HG03196 (cell line): ENCODE data around the gene BARX2.

Experiments
- ATAC-seq: cut with Tn5 transposase; IDR thresholded peaks from one replicate; pipeline ENCODE4 v1.9.1; 2021; ENCODE audit not compliant: unreplicated experiment

Gene BARX2

DNA sequence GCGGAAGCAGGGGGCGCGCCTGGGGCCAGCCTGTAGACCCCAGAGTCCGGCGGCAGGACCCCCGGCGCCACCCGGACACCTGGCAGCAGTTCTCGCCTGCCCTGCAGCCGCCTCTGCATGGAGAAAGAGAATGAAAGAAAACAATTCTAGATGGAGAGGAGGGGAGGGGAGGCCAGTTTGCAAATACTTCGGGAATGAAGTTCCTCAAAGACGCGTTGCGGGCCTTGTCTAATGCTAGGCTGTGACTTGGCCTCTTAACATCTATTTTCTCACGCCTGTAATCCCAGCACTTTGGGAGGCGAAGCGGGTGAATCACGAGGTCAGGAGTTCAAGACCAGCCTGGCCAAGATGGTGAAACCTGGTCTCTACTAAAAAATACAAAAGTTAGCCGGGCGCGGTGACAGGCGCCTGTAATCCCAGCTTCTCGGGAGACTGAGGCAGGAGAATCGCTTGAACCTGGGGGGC is 2.1 kb upstream of the BARX2 start:
- no peak for ATAC-seq

DNA sequence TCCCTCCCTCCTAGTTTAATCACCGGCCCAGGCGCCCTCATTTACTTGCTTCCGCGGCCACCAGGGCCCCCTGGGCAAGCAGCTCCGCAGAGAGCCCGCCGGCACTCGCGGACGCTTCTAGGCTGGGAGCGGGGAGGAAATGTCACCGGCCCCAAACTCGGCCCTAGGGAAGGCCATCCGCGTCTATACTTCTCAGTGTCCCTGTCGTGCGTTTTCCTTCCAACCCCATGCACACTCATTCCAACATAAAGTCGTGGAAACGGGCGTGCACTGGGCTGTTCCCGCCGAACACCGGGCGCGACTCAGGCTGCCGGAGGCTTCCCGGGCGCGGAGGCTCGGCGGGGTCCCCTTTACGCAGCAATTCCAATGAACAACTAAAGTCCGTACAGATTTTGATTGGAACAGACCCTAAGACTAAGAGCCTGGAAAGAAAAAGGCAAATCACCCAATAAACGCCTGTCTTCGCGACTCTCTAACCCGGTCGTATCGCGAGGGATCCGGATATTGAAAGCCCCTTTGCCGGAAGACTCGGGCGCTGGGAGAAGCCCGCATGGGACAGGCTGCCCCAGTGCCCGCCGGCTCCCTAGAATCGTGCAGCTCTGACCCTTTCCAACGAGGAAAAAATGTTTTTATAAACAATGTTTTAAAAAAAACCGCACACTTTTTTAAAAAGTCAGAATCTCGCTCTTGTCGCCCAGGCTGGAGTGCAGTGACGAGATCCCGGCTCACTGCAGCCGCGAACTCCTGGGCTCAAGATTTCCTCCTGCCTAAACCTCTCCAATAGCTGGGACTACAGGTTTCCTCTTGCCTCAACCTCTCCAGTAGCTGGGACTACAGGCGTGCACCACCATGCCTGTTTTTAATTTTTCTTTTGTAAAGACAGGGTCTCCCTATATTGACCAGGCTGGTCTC is 1.3 kb upstream of the BARX2 start:
- no peak for ATAC-seq

DNA sequence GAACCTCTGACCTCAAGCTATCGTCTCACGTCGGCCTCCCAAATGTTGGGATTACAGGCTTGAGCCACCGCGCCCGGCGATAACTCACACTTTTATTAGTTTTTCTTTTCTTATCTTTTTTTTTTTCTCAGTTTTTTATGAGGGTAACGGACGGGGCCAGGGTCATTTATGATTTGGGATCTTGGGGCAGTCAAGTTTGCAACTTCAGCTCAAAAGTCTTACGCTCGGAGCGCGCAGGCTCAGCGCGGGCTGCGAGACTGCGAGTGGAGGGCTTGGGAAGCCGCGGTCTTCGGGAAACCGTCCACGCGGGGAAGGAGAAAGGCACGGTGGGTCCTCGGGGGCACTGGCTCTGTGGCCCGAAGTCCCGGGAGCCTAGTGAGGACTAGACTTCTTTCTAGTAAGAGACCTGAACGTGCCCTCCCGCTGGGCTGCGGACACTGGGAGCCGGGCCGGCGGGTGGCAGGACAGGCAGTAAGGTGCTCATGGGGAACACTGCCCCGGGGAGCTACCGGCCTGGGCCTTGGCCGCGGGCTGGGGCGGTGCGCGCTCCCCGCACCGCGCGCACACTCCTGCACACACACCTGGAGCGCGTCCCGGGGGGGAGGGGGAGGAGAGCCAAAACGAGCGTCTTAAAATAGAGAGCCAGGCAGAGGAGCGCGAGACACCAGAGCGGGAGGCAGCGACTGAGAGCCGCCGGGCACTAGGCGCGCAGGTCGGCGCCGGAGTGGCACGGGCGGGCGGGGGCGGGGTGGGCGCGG is 476 bp upstream of the BARX2 start:
- no peak for ATAC-seq

DNA sequence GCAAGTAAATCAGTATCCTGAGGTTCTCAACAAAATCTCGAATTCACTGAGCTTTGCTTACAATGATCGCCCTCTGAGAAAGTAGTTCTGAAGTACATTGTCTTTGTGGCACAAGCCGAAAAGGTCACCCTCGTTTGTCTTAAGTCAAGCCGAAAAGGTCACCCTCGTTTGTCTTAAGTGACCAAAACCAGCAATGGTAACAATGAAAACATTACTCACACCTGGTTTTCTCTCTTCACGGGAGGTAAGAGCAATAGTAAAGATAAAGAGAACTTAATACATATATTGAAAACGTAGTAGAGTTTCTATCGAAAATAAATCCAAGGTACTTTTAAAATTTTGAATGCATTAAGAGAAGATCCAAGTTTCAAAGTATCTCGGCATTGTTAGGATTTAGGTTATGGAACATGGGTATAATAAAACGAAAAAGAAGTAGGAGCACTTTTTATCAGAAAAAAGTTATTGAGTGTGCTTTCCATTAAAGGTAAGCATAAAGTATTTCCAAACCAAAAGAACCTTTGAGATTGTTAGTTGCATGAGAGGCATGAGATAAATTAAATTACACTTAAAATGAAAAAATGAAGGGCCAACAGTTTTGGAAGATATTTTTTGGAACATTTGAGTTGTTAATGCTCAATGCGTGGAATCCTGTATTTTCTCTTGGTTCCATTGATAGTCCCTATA is 1.2 kb downstream of the BARX2 start:
- no peak for ATAC-seq

DNA sequence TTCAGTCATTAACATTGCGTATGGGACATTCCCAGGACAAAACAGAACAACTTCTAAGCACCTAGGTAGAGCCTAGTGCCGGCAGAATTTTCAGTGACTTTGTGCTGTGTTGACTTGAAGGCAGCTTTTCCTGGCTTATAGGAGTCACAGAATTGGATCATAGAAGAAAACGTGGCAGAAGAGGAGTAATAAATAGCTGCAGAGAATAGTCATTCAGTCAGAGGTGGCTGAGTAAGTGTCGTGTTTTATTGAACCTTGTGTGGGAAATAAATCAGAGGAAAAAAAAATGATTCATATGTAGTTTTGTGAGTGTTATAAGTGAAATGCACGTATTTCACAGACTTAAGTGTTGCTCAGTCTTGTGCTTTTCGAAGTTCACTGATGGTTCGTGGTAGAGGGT is 2.1 kb downstream of the BARX2 start:
- ATAC-seq = no peak

DNA sequence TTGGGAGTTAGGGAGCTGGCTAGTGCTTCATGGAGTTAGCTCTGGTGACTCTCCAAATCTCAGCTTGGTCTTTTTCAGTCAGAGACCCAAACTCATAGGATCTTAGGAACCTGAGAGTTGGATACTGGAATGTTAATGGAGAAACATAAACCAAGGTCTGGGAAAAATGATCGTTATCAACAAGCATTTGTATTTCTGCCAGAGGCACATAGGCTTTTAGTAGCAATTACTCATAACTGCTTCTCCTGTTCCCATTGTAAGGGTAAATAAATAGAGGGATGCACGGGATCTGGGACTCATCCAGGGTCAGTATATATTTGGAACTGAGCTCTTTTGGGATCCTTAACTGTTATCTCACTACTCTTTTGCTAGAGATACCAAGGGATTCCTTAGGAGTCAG is 4.8 kb downstream of the BARX2 start:
- ATAC-seq = no peak

DNA sequence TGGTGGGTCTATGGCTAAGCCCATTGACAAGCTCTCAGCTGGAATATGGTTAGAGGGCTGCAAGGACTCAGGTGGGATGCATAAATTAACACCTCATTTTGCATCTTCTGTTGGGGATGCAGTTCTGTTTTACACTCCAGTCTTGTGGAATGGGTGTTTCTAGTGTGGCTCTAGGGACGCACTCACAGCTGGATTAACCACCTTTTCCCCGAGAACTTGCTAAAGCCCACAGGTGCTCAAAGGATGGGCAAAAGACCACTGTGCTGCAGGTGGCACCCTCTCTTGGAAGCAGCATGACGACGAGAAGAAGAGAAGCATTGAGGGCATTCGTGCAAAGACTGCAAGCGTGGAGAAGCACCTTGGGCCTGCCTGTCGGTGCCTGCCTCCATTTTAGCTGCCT is 6.9 kb downstream of the BARX2 start:
- ATAC-seq = no peak

DNA sequence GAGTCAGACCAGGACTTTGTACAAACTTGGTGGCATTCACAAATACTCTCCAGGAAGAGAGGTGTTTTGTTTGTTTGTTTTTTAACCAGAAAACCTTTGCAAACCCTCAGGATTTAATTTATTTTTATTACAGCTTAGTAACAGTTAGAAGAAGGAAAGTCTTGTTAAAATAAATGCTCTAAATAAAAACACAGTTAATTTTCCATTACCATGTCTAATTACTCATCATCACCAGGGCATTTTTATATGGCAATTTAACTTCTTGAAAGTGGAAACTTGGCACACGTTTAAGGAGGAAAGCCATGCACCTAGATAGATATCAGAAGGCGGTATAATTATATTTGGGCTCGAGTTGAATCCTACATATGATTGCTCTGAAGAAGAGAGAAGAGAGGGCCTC is 7.4 kb downstream of the BARX2 start:
- no peak for ATAC-seq

DNA sequence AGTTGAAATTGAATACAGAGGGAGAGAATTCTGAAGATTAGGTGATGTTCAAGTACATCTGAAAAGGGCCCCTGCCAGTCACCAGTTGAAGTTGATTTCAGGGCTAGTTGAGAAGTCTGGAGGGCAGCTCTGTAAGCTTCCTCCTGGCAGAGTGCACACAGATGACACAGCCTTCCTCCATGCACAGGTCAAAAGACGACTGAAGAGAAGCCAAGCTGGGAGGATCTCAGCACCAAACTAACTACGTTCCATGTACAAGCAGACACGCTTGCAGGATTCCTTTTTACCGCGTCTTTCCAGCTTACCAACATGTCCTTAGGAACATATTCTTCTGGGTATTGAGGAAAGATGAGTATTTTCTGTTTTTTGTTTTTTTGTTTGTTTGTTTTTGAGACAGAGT is 7.9 kb downstream of the BARX2 start:
- ATAC-seq = no peak

DNA sequence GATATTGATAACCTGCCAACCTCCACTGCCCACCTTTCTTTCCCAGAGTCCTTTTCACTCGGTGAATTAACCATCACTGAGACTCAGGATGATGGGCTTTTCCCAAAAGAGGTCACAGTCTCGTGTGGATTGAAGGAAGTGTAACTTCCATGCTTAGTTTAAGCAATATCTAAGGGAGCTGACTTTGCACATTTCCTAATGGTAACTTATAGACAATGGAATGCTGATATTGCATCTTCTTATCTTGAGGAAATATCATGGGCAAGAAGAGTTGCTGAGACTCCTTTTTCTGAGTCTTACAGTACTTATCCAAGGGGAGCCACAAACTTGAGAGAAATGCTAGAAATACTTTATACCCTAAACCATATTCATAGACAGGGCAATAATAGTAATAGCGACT is 8.8 kb downstream of the BARX2 start:
- no peak for ATAC-seq

DNA sequence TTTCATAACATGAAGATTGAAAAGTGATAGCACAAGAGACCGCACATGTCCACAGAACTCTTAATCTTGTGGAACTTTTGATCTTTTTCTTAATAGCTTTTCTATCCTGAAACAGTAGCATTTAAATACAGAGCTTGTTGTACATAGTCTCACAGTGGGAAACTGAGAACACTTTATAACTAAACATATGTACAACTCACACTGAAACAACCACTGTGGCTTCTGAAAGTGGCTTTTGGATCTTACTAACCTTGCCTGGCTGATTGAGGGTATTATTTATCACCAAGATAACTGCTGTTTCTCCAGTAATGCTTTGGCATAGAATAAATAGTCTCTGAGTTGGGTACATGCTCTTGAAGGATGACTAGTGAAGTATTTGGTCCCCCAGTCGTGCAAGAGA is 10.2 kb downstream of the BARX2 start:
- no peak for ATAC-seq

DNA sequence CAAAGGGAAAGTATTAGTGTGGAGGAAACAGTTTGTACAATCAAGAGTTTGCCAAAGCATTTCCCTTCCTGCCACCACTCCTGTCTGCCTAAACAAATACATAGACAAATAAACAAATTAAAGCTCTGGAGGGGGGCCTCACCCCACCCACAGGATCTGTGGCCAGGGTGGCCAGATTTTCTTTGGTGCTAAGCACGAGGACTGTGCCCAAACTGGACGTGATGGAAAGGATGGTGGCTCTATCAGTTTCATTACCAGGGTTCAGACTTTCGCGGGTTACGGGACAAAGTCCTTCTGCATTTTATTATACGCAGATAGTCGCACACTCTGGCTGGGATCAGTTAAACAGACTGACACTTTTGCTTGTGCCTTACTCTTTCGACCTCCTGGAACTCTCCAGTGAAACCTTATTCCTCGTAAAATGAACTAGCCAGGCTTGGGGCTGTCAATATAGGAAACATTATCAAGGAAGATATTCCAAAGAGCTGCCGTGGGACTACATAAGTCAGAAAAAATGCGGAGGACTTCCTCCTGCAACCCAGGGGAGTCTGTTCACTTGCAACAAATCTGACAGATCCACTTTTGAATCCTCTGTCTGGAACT is 11.2 kb downstream of the BARX2 start:
- ATAC-seq = no peak

DNA sequence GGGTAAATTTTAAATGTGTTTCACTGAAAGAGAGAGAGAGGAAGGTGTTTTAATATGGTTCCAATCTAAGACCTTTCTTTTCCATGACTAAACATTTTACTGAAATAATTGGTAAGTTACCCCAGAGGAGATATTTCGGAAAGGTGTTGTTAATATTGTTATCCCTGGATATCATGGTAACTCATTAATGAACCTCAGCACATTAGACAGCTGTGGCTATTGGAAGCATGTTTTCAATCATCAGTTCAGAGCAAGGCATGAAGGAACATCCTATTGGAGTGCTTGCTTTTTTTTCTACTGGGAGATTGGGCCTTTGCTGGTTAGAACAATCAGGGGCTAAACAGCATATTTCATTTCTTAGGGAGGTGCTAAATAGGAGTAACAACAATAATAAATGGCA is 11.8 kb downstream of the BARX2 start:
- ATAC-seq = no peak

DNA sequence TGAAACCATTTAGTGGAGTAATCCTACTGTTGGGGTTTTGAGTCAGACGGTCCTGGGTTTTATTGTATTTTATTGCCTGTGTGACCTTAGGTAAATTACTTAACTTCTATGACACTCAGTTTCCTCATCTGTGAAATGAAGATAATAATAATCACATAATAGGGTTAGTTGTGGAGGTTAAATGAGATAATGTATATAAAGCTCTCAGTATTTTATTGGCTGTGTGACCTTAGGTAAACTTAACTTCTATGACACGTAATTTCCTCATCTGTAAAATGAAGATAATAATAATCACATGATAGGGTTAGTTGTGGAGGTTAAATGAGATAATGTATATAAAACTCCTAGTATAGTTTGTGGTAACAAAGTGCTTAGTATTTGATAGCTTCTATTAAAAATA is 13.2 kb downstream of the BARX2 start:
- ATAC-seq = no peak

DNA sequence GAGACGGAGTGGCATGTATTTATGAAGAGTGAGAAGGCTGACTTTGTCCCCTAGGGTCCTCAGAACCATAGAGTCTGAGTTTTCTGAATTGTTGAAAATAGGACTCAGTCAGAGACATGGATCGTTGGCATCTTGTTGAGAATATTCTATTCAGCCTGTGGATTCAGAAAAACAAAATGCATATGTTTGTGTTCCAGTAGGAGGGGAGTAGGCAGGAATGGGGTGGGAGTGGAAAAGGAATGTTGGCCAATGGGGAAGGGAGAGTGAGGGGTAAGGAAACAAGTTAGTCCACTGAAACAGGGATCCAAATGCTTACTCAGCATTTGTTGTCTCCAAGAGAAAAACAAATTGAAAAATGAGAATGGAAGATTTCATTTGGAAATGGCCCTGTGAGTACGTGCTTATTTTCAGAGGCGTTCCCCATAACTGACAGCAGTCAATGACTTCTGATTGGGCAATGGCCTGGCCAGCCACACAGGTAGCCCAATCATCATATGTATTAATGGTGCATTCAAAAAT is 14.7 kb downstream of the BARX2 start:
- ATAC-seq = no peak

DNA sequence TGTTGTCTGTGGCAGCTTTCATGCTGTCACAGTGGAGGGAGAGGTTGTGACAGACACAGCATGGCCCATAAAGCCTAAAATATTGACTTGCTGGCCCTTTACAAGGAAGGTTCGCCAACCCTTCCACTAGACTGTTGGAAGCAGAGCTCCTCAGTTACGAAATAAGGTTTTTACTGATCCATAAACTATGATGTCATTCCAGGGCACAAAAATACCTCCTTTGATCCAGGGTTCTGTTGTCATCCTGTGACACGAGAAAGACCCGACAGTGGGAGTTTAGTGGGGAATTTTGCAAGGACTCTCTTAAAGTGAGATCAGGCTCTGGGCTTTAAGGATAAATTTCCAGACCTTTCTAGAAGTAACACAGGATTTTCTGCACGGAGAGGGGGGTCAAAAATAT is 15.7 kb downstream of the BARX2 start:
- ATAC-seq = no peak

DNA sequence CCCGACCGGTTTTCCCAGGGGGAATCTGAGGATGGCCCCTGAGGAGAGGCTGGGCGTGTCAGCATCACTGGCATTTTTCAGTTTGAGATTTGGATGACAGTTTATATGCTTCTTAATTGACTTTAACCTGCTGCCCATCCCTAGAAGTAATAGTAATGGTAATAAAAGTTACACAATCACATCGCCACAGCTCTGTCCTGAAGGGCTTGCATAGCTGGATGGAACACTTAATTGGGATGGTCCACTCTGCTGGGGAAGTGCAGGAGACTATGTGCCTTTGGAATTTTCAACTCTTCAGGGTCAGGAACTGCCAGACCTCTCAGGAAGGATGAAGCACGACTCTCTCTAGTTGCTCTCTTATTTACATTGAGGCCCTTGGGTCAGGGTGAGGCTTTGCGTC is 16.2 kb downstream of the BARX2 start:
- no peak for ATAC-seq

DNA sequence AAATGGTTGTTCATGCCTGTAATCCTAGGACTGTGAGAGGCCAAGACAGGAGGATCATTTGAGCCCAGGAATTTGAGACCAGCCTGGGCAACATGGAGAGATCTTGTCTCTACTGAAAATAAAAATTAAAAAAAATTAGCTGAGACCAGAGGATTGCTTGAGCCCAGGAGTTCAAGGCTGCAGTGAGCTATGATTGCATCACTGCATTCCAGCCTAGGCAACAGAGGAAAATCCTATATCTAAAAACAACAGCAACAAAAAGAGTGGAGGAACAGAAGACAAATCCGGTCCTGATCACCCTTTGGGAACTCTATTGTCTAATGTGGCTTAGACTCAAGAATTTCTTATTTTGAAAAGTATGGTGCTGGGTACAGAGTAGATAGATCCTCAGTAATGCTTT is 17.3 kb downstream of the BARX2 start:
- no peak for ATAC-seq

DNA sequence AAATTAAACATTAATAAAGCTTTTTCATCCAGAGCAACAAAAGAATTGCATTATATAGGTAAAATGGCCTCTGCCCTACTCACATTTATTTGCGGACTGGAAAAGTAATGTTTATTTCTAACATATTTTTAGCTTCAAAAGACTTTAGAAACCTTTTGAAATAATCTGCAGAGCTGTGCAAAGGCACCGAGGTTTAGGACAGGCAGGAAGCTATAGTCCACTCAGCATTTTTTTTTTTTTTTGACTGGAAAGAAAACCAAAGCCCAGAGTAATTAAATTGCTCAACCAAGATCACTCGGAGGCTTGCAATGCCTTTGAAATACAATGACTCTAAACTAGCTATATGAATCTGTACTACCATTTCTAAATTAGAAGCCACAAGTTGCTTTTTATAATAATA is 19.1 kb downstream of the BARX2 start:
- no peak for ATAC-seq

DNA sequence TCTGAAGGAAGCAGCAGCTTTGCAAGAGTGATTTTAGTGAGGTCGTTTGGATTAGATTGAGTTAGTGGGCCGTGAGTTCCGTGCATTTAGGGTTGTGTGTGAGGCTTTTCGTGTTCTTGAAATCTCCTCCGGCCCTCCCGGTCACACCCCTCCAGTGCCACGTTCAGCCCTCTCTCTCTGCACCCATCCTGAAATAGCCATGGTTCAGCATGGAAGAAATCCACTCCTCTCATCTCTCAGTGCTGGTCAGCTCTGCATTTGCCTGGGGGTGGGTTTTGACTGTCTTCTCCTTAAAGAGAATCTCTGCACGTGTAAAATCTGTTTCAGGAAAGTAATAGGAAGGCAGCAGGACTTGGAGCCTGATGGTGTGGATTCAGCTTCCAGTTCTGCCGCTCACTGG is 19.8 kb downstream of the BARX2 start:
- ATAC-seq = no peak

DNA sequence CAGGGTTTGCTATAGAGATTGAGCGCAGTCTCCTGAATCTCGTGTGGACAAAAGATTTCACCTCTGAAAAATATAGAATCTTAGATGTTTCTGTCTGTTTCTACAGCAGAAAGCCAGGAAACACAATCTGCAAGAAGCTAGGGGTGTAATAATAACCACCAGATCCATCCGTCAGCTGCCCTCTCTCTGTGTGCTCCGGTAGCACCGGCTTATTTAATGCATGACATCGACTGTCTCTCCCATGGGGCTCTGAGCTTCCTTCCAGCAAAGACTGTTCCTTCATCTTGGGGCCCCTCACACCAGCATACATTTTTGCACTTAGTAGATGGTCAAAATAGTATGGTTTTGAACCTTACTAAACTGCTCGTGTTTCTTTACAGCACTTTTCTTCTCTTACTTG is 20.2 kb downstream of the BARX2 start:
- no peak for ATAC-seq
